ENCODE measurements around the gene GPC5.
"Not testable (repeated sequence)": the region's sequence is repeated elsewhere in the genome, so short reads cannot be mapped to it uniquely, and the experiment has no call there.

The GPC5 gene

DNA sequence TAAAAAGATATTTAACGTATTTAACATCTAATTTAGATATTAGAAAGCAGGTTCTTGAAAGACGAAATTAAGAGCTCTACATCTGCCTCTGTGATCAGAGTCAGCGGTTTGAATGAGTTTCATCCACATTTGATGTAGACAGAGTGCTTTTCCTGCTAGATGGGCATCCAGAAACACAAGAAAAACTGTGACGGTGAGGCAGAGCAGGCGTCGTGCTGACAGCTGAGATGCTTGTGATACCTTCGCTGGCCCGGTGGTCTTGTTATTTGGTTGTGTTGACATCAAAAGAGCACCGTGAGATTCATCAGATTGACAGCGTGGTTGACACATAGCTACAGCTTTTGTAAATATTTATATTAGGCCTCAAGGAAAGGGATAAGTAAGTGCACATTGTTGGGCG is 399.1 kb downstream of the GPC5 start:
- CTCF ChIA-PET, result no interaction called here
- TF ChIP-seq ARNT (IDR thresholded peaks at IDR 0.05) (no peak), NFRKB (IDR thresholded peaks at IDR 0.05) (no peak), SUZ12 (IDR thresholded peaks at IDR 0.05) (no peak), TARDBP (IDR thresholded peaks at IDR 0.05) (no peak), FOXM1 (IDR thresholded peaks at IDR 0.05; ENCODE audit: borderline replicate concordance) (no peak), ZNF384 (IDR thresholded peaks at IDR 0.05) (no peak)
- no peak for DNase-seq (ENCODE audit: extremely low spot score)
- POLR2A ChIA-PET, result no interaction called here

DNA sequence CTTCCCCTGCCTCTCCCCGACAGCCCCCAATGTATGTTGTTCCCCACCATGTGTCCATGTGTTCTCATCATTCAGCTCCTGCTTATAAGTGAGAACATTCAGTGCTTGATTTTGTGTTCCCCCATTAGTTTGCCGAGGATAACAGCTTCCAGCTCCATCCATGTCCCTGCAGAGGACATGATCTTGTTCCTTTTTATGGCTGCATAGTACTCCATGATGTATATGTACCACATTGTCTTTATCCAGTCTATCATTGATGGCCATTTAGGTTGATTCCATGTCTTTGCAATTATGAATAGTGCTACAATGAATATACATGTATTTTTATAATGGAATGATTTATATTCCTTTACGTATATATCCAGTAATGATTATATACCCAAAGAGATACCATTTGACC is 399.9 kb downstream of the GPC5 start:
- DNase-seq (ENCODE audit: extremely low spot score); POLR2A ChIA-PET; CTCF ChIA-PET: not testable (repeated sequence)

DNA sequence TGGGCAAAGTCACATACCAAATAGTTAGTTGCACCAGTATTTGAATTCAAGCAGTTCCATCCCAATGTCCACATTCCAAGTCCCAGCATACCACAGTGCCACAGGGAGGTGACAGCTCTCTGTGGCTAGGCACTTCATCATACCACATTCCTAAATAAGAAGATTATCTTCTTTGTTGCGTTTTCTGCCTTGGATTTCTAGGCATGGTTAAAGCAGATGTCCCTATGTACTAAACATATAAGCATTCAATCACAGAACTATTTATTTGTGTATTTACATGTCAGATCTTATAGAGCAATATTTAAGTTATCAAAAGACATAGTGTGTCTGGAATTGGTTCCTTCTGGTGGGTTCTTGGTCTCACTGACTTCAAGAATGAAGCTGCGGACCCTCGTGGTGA is 403.4 kb downstream of the GPC5 start:
- CTCF ChIA-PET, result interaction anchor here (1.3 kb wide), 1 partner anchor 15 kb away, joined by 4 read pairs; no protein-coding TSS in a partner anchor
- DNase-seq (ENCODE audit: extremely low spot score); POLR2A ChIA-PET: not testable (repeated sequence)

DNA sequence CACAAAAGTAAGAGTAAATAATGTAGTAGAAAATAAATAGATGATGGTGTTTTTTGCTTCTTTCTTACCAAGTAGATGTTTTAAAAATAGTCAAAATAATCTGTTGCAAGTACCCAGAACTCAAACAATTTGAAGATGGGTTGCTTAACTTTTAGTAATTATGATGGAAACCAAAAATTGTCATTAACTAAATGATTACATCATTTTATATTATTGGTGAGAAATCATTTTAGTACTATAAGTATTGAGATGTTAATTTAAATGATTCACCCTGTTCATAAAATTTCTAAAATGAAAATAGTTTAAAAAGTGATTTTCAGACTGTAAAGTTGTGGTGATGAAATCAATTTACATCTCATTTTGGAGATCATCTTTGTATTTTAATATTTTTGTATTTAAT is 404.5 kb downstream of the GPC5 start:
- DNase-seq (ENCODE audit: extremely low spot score), result no peak
- ChIA-PET CTCF (no interaction called here), POLR2A (no interaction called here)
- no peak for TF ChIP-seq BHLHE40 (IDR thresholded peaks at IDR 0.05; ENCODE audit: borderline replicate concordance)
- TF ChIP-seq SUZ12 (IDR thresholded peaks at IDR 0.05), result no peak
- TF ChIP-seq TARDBP (IDR thresholded peaks at IDR 0.05), result no peak
- TF ChIP-seq ZNF384 (IDR thresholded peaks at IDR 0.05), result no peak
- no peak for TF ChIP-seq FOXK2 (IDR thresholded peaks at IDR 0.05)
- no peak for TF ChIP-seq LEF1 (IDR thresholded peaks at IDR 0.05; ENCODE audit: borderline replicate concordance)
- TF ChIP-seq FOXA1 (IDR thresholded peaks at IDR 0.05), result no peak
- TF ChIP-seq ARNT (IDR thresholded peaks at IDR 0.05), result no peak
- TF ChIP-seq, protein P1, sequence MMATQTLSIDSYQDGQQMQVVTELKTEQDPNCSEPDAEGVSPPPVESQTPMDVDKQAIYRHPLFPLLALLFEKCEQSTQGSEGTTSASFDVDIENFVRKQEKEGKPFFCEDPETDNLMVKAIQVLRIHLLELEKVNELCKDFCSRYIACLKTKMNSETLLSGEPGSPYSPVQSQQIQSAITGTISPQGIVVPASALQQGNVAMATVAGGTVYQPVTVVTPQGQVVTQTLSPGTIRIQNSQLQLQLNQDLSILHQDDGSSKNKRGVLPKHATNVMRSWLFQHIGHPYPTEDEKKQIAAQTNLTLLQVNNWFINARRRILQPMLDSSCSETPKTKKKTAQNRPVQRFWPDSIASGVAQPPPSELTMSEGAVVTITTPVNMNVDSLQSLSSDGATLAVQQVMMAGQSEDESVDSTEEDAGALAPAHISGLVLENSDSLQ (IDR thresholded peaks at IDR 0.05), result no peak
- TF ChIP-seq SP1 (IDR thresholded peaks at IDR 0.05), result no peak
- no peak for TF ChIP-seq HDGF (IDR thresholded peaks at IDR 0.05; ENCODE audit: borderline replicate concordance)
- TF ChIP-seq FOXM1 (IDR thresholded peaks at IDR 0.05; ENCODE audit: borderline replicate concordance), result no peak
- no peak for TF ChIP-seq L3MBTL2 (conservative IDR thresholded peaks at IDR 0.05)
- no peak for TF ChIP-seq ELF4 (IDR thresholded peaks at IDR 0.05)
- no peak for TF ChIP-seq CTBP1 (IDR thresholded peaks at IDR 0.05; ENCODE audit: borderline replicate concordance)

DNA sequence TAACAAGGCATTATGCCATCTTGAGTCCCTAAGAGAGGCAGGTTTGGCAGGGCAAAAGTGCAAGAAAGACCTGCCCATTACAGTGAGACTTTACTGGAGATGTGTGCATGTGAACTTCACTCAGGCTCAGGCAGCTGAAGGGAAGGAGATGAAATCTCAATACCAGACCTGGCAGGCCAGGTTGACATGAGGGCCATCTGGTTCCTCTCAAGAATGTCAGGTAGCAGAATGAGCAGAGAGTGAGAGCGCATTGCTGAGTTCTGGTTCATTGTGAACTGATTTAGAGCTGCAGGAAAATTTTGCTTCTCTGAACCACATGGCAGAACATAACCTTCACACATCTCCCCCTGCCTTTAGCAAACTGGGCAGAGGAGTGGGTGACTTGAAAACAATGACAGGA is 406.3 kb downstream of the GPC5 start:
- POLR2A ChIA-PET, result no interaction called here
- no peak for TF ChIP-seq FOXA1 (IDR thresholded peaks at IDR 0.05)
- TF ChIP-seq FOXK2 (IDR thresholded peaks at IDR 0.05), result no peak
- no peak for TF ChIP-seq ELF4 (IDR thresholded peaks at IDR 0.05)
- no peak for TF ChIP-seq SUZ12 (IDR thresholded peaks at IDR 0.05)
- TF ChIP-seq, protein P1 (IDR thresholded peaks at IDR 0.05), result no peak
- TF ChIP-seq LEF1 (IDR thresholded peaks at IDR 0.05; ENCODE audit: borderline replicate concordance), result no peak
- TF ChIP-seq FOXM1 (IDR thresholded peaks at IDR 0.05; ENCODE audit: borderline replicate concordance), result no peak
- TF ChIP-seq SP1 (IDR thresholded peaks at IDR 0.05), result no peak
- no peak for TF ChIP-seq NFRKB (IDR thresholded peaks at IDR 0.05)
- no peak for TF ChIP-seq TARDBP (IDR thresholded peaks at IDR 0.05)
- TF ChIP-seq ZNF384 (IDR thresholded peaks at IDR 0.05), result no peak
- TF ChIP-seq BHLHE40 (IDR thresholded peaks at IDR 0.05; ENCODE audit: borderline replicate concordance), result no peak
- no peak for DNase-seq (ENCODE audit: extremely low spot score)
- CTCF ChIA-PET, result interaction anchor here (1.5 kb wide), 1 partner anchor 9 kb away, joined by 3 read pairs; no protein-coding TSS in a partner anchor

DNA sequence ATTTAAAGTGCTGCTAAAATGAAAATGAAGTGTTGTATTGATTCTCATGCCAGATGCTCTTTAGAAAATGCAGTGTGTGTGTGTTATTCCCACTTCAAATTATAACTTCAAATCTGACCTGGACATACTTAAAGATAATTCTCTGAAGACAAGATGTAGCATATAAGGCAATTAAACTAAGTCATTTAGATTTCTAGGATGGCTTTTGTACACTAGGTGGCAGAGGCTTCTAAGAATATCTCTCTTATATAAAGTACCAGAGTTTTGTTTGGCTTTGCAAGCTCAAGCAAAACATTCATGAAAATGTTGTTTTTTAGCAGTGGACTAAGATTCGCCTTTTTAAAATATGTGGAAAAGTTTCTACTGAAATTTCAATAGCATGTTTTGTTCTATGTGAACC is 407.2 kb downstream of the GPC5 start:
- DNase-seq (ENCODE audit: extremely low spot score), result no peak
- CTCF ChIA-PET, result interaction anchor here (1.5 kb wide), 1 partner anchor 8 kb away, joined by 3 read pairs; no protein-coding TSS in a partner anchor
- TF ChIP-seq ZNF384 (IDR thresholded peaks at IDR 0.05) (peak; percentile 41; the same call in 1 of the 2 replicates), TARDBP (IDR thresholded peaks at IDR 0.05) (no peak), HDGF (IDR thresholded peaks at IDR 0.05; ENCODE audit: borderline replicate concordance) (no peak)
- POLR2A ChIA-PET, result no interaction called here

DNA sequence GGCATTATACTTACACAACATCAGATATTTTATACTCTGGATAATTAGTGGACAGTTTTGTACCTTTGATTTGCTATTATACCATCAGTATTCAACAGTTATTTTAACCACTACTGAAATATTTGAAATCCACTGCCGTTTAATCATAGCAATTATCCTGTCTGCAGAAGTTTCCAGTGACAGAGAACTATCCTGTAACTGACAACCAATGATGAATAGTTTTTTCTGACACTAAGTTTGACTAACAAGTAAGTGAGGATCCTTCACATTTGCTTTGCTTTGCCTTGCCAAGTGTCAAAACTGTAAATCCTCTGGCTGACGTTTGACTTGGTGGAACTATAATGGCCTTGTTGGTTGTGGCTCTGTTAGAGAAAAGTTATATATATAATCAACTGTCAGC is 410.7 kb downstream of the GPC5 start:
- ChIA-PET POLR2A (no interaction called here), CTCF (no interaction called here)
- no peak for DNase-seq (ENCODE audit: extremely low spot score)
- no peak for TF ChIP-seq FOXK2 (IDR thresholded peaks at IDR 0.05)
- TF ChIP-seq, protein P1 (IDR thresholded peaks at IDR 0.05), result peak; percentile 50; the same call in 1 of the 2 replicates
- no peak for TF ChIP-seq ZNF384 (IDR thresholded peaks at IDR 0.05)

DNA sequence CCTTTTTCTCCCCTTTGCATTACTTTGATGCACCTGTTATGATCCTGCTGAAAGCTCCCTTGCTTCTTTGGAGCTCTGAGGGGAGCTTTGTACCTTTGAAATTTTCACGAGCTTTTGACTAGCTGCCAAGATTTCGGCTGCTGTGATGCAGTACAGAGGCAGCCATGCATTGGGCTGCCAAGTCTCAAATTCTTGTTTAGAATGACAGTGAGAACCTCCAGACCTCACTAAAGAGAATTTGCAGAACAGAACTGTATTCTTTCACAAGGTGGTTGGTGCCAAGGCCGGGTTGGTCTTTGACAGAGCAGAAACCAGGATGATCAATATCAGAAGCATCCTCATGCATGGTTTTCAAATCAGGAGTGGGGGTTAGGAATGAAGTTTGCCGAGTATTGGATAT is 414.8 kb downstream of the GPC5 start:
- POLR2A ChIA-PET, result no interaction called here
- TF ChIP-seq SUZ12 (IDR thresholded peaks at IDR 0.05) (no peak), CTBP1 (IDR thresholded peaks at IDR 0.05; ENCODE audit: borderline replicate concordance) (no peak), SP1 (IDR thresholded peaks at IDR 0.05) (no peak), ZNF384 (IDR thresholded peaks at IDR 0.05) (no peak), ARNT (IDR thresholded peaks at IDR 0.05) (no peak), NFRKB (IDR thresholded peaks at IDR 0.05) (no peak), TARDBP (IDR thresholded peaks at IDR 0.05) (no peak)
- no peak for DNase-seq (ENCODE audit: extremely low spot score)
- CTCF ChIA-PET, result interaction anchor here (1.4 kb wide), 1 partner anchor 8 kb away, joined by 3 read pairs; no protein-coding TSS in a partner anchor

Measured in HEK293T (cell line).